Activated T-helper 9 cell treated with anti-CD3 and anti-CD28 coated beads, Interleukin-2, amount 50 U/mL, for 16 hours (primary cell): Measurements from ENCODE around the gene NDOR1.
A peak's percentile ranks its signal among the peaks of the same experiment; 100 is the strongest.

Experiments used
- DNase-seq: peaks from one replicate; pipeline ENCODE4 v3.0.0-alpha.2; 2020; ENCODE audit warnings: low read depth

Gene NDOR1

DNA sequence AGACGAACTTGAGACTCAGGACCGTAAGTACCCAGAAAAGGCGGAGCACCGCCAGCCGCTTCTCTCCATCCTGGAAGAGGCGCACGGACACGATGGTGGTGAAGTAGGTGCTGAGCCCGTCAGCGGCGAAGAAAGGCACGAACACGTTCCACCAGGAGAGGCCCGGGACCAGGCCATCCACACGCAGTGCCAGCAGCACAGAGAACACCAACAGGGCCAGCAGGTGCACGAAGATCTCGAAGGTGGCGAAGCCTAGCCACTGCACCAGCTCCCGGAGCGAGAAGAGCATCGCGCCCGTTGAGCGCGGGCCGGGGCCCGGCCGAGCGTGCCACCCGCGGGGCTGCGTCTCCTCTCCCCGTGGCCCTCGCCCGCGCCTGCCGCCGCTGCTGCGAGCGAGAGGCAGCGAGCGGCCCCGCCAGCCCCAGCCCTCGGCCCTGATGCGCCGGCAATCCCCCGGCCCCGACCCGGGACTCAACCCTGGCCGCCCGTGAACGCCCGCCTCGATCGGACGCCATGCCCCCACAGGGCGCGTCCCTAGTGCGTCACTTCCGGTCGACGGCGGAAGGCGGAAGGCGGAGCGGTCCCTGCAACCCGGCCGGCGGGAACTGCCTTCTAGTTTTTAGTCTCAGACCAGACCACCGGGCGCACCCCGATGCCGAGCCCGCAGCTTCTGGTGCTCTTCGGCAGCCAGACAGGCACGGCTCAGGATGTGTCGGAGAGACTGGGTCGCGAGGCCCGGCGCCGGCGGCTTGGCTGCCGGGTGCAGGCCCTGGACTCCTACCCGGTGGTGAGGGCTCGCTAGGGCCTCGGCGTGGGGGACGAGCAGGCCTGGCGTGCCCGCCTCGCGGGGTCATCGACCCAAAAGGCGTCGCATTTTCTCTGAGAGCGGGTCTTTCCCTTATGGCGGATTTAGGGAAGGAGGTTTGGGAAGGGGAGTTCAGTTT lies at the start of gene NDOR1, which contains the start of gene TMEM203:
NDOR1 (plus strand) TSS at position 575 of the 944 bp plus-strand sequence; CDS start at position 653, 78 bp downstream.
TMEM203 (minus strand) TSS at position 523 of the 944 bp plus-strand sequence; CDS start at position 289, 234 bp downstream.
- peak; percentile 93 for DNase-seq

DNA sequence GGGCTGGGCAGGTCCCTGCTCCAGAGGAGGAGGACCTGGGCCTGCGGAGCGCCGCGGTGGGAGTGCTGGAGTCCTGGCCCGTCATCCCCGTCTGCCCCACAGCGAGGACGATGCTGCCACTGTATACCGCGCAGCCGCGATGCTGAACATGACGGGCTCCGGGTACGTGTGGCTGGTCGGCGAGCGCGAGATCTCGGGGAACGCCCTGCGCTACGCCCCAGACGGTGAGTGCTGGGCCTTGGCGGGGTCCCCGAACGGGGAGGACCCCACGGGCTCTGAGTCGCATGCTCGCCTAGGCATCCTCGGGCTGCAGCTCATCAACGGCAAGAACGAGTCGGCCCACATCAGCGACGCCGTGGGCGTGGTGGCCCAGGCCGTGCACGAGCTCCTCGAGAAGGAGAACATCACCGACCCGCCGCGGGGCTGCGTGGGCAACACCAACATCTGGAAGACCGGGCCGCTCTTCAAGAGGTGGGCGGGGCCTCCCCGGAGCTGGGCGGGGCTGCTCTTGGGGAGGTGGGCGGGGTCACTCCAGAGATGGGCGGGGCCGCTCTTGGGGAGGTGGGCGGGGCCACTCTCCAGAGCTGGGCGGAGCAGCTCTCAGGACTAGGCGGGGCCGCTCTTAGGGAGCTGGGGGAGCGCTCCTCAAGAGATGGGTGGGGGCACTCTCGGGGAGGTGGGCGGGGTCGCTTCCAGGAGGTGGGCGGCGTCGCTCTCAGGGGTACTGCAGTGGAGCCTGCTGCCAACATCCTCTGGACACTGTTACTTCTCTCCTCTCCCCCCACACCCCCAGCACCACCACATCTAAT lies 48.7 kb upstream of the NDOR1 start:
- DNase-seq, result peak; percentile 52

DNA sequence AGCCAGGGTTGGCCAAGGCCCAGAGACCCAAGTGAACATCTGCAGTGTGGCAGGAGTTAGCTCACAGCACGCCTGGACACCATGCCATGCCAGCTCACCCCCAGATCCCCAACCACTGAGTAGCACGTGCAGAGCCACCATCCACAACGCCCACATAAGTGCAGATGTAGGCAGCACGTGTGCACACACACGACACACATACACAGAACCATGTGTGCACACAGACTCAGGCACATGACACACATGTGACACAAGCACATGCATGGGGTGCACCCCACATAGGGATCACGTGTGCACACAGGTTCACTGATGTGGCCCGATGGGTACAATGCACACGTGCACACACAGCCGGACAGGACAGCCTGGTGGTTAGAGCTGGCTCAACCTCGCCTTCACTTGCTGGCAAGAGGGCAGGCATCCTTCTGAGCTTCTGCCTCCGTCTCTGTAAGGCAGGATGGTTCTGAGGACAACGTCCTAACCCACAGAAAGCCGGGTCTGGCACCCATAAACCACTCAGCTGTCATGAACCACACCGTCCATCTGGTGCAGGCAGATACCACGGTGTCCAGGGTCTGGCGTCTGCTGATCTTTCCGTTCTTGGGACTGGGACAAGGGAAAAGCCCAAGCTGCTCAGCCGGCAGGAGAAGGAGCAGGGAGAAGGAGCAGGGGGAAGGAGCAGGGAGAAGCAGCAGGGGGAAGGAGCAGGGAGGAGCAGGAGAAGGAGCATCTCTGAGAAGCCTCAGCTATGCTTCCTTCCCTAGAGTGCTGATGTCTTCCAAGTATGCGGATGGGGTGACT lies 47.7 kb upstream of the NDOR1 start:
- no peak for DNase-seq

- no peak for DNase-seq
Observed at GRCh38 chr9:137158625-137159024, 46.9 kb upstream of the NDOR1 start.

- DNase-seq, result no peak
Observed at GRCh38 chr9:137159105-137160053, 46.1 kb upstream of the NDOR1 start.

GRCh38 chr9:137160054-137160425 lies 45.5 kb upstream of the NDOR1 start:
- DNase-seq, result no peak

GRCh38 chr9:137160716-137161557 lies 44.6 kb upstream of the NDOR1 start:
- DNase-seq, result no peak

GRCh38 chr9:137161558-137162486 lies 43.7 kb upstream of the NDOR1 start:
- DNase-seq, result no peak

- no peak for DNase-seq
Observed at GRCh38 chr9:137162505-137163364, 42.8 kb upstream of the NDOR1 start.

GRCh38 chr9:137163365-137163715 lies 42.2 kb upstream of the NDOR1 start:
- DNase-seq, result no peak

DNA sequence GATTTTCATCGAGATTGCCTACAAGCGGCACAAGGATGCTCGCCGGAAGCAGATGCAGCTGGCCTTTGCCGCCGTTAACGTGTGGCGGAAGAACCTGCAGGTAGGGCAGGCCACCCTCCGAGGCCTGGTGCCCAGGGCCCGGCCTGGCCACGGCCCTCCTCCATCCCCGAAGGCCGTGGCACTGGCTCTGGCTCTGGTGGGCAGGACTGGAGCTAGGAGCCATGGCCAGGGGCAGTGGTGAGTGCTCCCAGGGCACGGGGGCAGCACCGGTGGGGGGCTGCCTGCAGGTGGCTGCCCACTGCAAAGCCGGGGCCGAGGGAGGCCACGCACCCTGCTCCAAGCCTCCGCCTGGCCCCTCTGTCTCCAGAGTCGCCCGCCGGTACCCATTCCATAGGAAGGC lies 41.7 kb upstream of the NDOR1 start:
- DNase-seq, result no peak

DNA sequence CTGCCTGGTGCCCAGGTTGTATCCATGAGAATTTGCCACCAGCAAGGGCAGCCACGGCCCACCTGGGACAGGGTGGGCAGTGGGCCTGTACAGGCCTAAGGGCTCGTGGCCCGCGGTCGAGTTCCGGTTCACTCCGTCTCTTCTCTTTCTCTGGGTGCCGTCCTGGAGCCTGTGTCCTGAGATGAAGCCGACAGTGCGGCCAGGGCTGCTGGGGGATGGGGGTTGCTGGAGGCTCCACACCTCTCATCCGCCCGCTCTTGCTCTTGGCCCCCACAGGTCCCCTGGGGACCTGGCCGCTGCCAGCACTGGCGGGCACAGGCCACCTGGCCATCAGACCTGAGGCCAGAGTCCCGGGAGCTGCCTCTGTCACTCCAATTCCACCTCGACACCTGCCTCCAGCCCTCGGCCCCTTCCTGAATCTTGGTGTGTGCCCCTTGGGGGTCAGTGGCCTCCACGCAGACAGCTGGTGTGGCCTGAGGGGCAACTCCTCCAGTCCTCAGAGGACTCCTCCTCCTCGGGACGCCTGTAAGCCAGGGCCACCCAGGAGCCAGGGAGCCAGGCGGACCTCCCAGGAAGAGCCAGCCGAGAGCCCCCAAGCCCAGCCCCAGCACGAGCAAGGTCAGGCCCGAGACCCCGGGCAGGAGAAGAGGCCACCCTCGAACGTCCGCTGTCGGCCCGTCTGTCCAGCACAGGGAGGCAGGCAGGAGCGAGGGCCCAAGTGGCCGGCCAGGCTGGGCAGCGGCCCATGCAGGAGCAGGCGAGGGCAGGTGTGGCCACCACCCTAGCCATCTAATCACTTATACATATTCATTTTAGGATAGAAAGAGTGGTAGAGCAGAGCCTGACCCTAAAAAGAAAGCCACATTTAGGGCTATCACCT lies 40.9 kb upstream of the NDOR1 start:
- no peak for DNase-seq

DNA sequence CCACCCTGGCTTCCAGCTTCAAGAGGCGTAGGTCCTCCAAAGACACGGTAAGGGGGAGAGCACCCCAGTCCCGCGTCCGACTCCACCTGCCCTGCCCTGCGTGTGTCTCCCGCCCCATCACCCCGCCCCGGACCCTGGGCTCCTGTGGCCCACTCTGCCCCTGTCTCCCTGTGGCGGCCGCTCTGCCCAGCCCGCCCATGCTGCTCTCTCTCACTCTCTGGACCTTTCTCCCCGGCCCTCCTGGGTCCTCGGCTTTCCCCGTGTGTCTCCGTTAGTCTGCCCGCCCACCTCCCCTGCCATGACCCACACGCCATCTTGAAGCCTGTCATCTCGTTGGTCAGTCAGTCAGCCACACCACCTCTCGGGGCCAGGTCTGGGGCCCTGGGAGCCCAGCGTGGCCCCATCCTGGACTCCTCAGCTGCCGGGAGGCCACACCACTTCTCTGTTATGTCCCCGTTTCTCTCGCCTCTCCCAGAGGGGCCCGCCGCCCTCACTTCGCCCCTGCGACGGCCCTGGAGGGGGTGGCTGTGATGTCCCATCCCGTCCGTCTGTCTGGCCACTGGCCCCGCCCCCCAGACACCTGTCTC lies 40.2 kb upstream of the NDOR1 start:
- no peak for DNase-seq

DNA sequence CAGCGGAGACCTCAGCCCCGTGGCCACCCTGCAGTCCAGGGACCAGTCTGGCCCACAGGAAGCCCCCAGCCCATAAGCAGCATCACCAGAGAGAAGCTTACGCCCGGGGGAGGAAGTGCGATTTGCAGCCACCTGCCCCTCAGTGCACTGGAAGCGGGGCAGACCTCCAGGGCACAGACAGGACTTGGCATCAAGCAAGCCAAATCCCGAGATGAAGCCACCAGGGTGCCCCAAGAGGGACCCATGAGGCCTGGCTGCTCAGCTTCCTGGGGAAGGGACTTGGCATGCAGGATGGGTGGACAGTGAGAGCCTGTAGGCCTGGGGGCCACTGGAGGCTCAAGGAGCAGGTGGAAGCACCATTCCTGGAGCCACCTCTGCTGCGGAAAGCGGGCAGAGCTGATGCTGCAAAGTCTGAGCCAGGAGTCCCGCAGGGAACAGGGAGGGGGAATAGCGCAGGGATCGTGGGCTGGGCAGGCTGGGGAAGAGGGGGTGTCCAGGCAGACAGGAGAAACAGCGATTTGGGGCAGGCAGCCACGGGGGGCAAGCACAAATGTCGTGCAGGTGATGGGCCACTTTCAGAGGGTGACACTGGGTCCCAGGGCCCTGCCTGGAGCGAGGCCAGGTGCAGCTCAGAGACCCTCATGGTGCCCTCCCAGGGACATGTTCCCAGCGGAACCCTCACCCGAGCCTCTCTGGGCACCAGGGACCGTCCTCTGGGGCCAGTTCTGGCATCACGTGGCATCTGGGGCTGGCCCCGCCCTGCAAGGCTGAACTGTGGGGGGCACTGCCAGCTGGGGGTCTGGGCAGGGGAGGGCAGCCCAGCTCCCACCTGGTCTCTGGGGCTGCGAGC lies 38.9 kb upstream of the NDOR1 start:
- DNase-seq, result no peak

- DNase-seq, result no peak
Observed at GRCh38 chr9:137167277-137167746, 38.2 kb upstream of the NDOR1 start.
